CD4-positive, alpha-beta T cell (primary cell): ENCODE results near the gene FBXW4. TPM values are rescaled to one million over a fixed set of nuclear protein-coding genes. Genes with fewer than 3 reads are reported as not detected.

Experiments
- ATAC-seq: fragments of 200-7000 bp; cut with Tn5 transposase; one replicate; pipeline ENCODE4 v1.10.0; 2022; ENCODE audit warnings: mild to moderate bottlenecking; ENCODE audit not compliant: poor library complexity
- CTCF ChIA-PET: fragments of 350-600 bp; sonication (Branson Sonifier 250); formaldehyde crosslinking; loops from one replicate; lab custom pipeline; 2021; ENCODE audit warnings: antibody characterized with exemption, inconsistent platforms; lab: Charles Lee
- POLR2A ChIA-PET: fragments of 350-600 bp; sonication (Branson Sonifier 250); formaldehyde crosslinking; loops from one replicate; lab custom pipeline; 2021; ENCODE audit warnings: antibody characterized with exemption, inconsistent platforms; lab: Charles Lee
- DNase-seq, 14 experiments: peaks; one replicate each; pipeline ENCODE4 v3.0.0-alpha.2; 2013 to 2020; ENCODE audit warnings: mixed read lengths in 2 of 14
- H3K27ac ChIP-seq, 2 donors: one replicate each; pipeline versions ENCODE4 v1.5.1 to v1.7.0; 2013; ENCODE audit warnings: low read length in 2 of 2, low read depth in 1 of 2, mild to moderate bottlenecking in 1 of 2
- H3K27me3 ChIP-seq, 2 experiments: 1 replicate in 1 of 2; 2 replicates in 1 of 2; pipeline versions ENCODE4 v1.6.1 to v1.7.0; 2013; ENCODE audit warnings: low read length in 2 of 2, control low read depth in 1 of 2, mild to moderate bottlenecking in 1 of 2, moderate library complexity in 1 of 2; ENCODE audit not compliant: insufficient read depth in 2 of 2, control insufficient read depth in 1 of 2
- H3K36me3 ChIP-seq: one replicate; pipeline ENCODE4 v1.6.1; 2013; ENCODE audit warnings: low read length, control low read depth; ENCODE audit not compliant: insufficient read depth
- H3K4me1 ChIP-seq: one replicate; pipeline ENCODE4 v1.6.1; 2013; ENCODE audit warnings: low read length, control low read depth; ENCODE audit not compliant: insufficient read depth
- H3K4me3 ChIP-seq: one replicate; pipeline ENCODE4 v1.5.1; 2013; ENCODE audit warnings: mild to moderate bottlenecking, low read length, moderate library complexity
- H3K9me3 ChIP-seq, 2 experiments: 1 replicate in 1 of 2; 2 replicates in 1 of 2; pipeline versions ENCODE4 v1.6.1 to v1.7.0; 2013; ENCODE audit warnings: low read length in 2 of 2, mild to moderate bottlenecking in 2 of 2, control low read depth in 1 of 2, moderate library complexity in 1 of 2; ENCODE audit not compliant: control insufficient read depth in 1 of 2, insufficient read depth in 1 of 2
- H3K27ac Mint-ChIP-seq: one replicate; pipeline ENCODE4 v1.8.0; 2020; ENCODE audit warnings: mixed read lengths
- H3K27me3 Mint-ChIP-seq: one replicate; pipeline ENCODE4 v1.8.0; 2021; ENCODE audit warnings: mixed read lengths
- H3K36me3 Mint-ChIP-seq: one replicate; pipeline ENCODE4 v1.8.0; 2021; ENCODE audit warnings: low read depth, mixed read lengths
- H3K4me1 Mint-ChIP-seq: one replicate; pipeline ENCODE4 v1.8.0; 2021; ENCODE audit warnings: low read depth, mixed read lengths
- H3K4me3 Mint-ChIP-seq: one replicate; pipeline ENCODE4 v1.8.0; 2020; ENCODE audit warnings: mild to moderate bottlenecking, mixed read lengths
- H3K9me3 Mint-ChIP-seq: one replicate; pipeline ENCODE4 v1.8.0; 2020; ENCODE audit warnings: mixed read lengths
- CTCF ChIP-seq: fragments of 200-600 bp; IDR thresholded peaks from one replicate; pipeline ENCODE4 v1.8.0; 2022; ENCODE audit warnings: antibody characterized with exemption, mild to moderate bottlenecking
- intact Hi-C, 2 experiments: fragments of 100-400 bp; cut with DNase I in 1 of 2; cut with micrococcal nuclease in 1 of 2; formaldehyde crosslinking; loops; one replicate each; pipeline versions ENCODE4 v1.15.1 to v1.9.0; 2023 to 2025; cut with DNase I, micrococcal nuclease
- total RNA-seq, 174 experiments: library from RNA in 2 of 174; stranded (reverse) in 2 of 174; gene quantifications; one replicate each; pipeline ENCODE4 v1.2.3 and lab custom pipeline; 2021 to 2026

The FBXW4 gene
- total RNA-seq, 2 experiments from 2014 or later, result 69.7 to 76.4 TPM

GRCh38 chr10:101686133-101686925 lies 8.6 kb downstream of the FBXW4 start:
- peaks cover 17% of the 10 kb centered on the region for H3K4me1 ChIP-seq
- H3K27me3 ChIP-seq, result no peaks in the 10 kb centered on the region
- H3K4me3 ChIP-seq, result no peak overlapping the region
- CTCF ChIA-PET, result no interaction called here
- TF ChIP-seq CTCF, result no peak
- H3K27ac ChIP-seq, result no peak overlapping the region
- DNase-seq (no peak), ATAC-seq (no peak)
- Mint-ChIP-seq H3K4me3 (no peak overlapping the region), H3K27ac (no peak overlapping the region), H3K4me1 (peaks cover 87% of the 10 kb centered on the region), H3K36me3 (peaks cover 46% of the 10 kb centered on the region), H3K9me3 (no peaks in the 10 kb centered on the region), H3K27me3 (no peaks in the 10 kb centered on the region)
- POLR2A ChIA-PET, result no interaction called here
- peaks cover 10% of the 10 kb centered on the region for H3K36me3 ChIP-seq
- intact Hi-C loops, result no loop called here
- H3K9me3 ChIP-seq, result no peaks in the 10 kb centered on the region

GRCh38 chr10:101684782-101685181 lies 10.2 kb downstream of the FBXW4 start:
- H3K27ac ChIP-seq, result no peak overlapping the region
- DNase-seq (no peak), ATAC-seq (no peak)
- H3K36me3 ChIP-seq, result peaks cover 10% of the 10 kb centered on the region
- Mint-ChIP-seq H3K27ac (no peak overlapping the region), H3K4me3 (no peak overlapping the region), H3K4me1 (peaks cover 72% of the 10 kb centered on the region), H3K9me3 (no peaks in the 10 kb centered on the region), H3K36me3 (peaks cover 42% of the 10 kb centered on the region), H3K27me3 (no peaks in the 10 kb centered on the region)
- no peak overlapping the region for H3K4me3 ChIP-seq
- ChIA-PET CTCF (no interaction called here), POLR2A (interaction anchor here (0.7 kb wide), 1 partner anchor 9 kb away, joined by 3 read pairs; no protein-coding TSS in a partner anchor)
- no peak for TF ChIP-seq CTCF
- intact Hi-C loops, result no loop called here
- H3K27me3 ChIP-seq, result no peaks in the 10 kb centered on the region
- no peaks in the 10 kb centered on the region for H3K9me3 ChIP-seq
- H3K4me1 ChIP-seq, result peaks cover 12% of the 10 kb centered on the region

- H3K4me1 ChIP-seq, result peaks cover 12% of the 10 kb centered on the region
- no peaks in the 10 kb centered on the region for H3K9me3 Mint-ChIP-seq
- H3K27ac ChIP-seq, result no peak overlapping the region
- no peak overlapping the region for H3K4me3 Mint-ChIP-seq
- intact Hi-C loops, result no loop called here
- TF ChIP-seq CTCF, result no peak
- peaks cover 31% of the 10 kb centered on the region for H3K36me3 Mint-ChIP-seq
- H3K27me3 Mint-ChIP-seq, result no peaks in the 10 kb centered on the region
- H3K4me1 Mint-ChIP-seq, result peaks cover 57% of the 10 kb centered on the region
- CTCF ChIA-PET, result no interaction called here
- ATAC-seq (no peak), DNase-seq (no peak)
- no peaks in the 10 kb centered on the region for H3K27me3 ChIP-seq
- no peak overlapping the region for H3K27ac Mint-ChIP-seq
- no peak overlapping the region for H3K4me3 ChIP-seq
- no peaks in the 10 kb centered on the region for H3K9me3 ChIP-seq
- POLR2A ChIA-PET, result interaction anchor here (0.6 to 1.0 kb wide), 2 partner anchors 11 to 503 kb away, joined by 3 to 5 read pairs; no protein-coding TSS in a partner anchor
- H3K36me3 ChIP-seq, result peaks cover 10% of the 10 kb centered on the region
Observed at GRCh38 chr10:101683276-101683675, 11.7 kb downstream of the FBXW4 start.
